Calu3 (cell line): ENCODE measurements around the gene H2AZ2. TPM values are rescaled to one million over a fixed set of nuclear protein-coding genes. Genes with fewer than 3 reads are reported as not detected.

Experiments used
- BruUV-seq: library from RNA; stranded (reverse); fragments of 400-500 nt; replicated peaks from 2 replicates; lab custom pipeline; 2021; lab: Mats Ljungman, UMichigan
- CTCF ChIA-PET: fragments of 300-600 bp; sonication (Branson Sonifier 250); formaldehyde crosslinking; loops from one replicate; lab custom pipeline; 2022; ENCODE audit warnings: antibody characterized with exemption; lab: Charles Lee
- DNase-seq: peaks from one replicate; pipeline ENCODE4 v3.0.0; 2022
- H3K27ac Mint-ChIP-seq: one replicate; pipeline ENCODE4 v1.8.0; 2022; ENCODE audit warnings: mixed read lengths; ENCODE audit not compliant: unreplicated experiment
- H3K27me3 Mint-ChIP-seq: one replicate; pipeline ENCODE4 v1.8.0; 2022; ENCODE audit warnings: mixed read lengths; ENCODE audit not compliant: unreplicated experiment
- H3K36me3 Mint-ChIP-seq: one replicate; pipeline ENCODE4 v1.8.0; 2022; ENCODE audit warnings: mild to moderate bottlenecking, moderate library complexity, mixed read lengths; ENCODE audit not compliant: insufficient read depth, unreplicated experiment
- H3K4me1 Mint-ChIP-seq: one replicate; pipeline ENCODE4 v1.8.0; 2022; ENCODE audit warnings: mild to moderate bottlenecking, low read depth, mixed read lengths; ENCODE audit not compliant: unreplicated experiment
- H3K4me3 Mint-ChIP-seq: one replicate; pipeline ENCODE4 v1.8.0; 2022; ENCODE audit warnings: mild to moderate bottlenecking, low read depth, moderate library complexity, mixed read lengths; ENCODE audit not compliant: unreplicated experiment
- H3K9me3 Mint-ChIP-seq: one replicate; pipeline ENCODE4 v1.8.0; 2022; ENCODE audit warnings: low read depth, mixed read lengths; ENCODE audit not compliant: unreplicated experiment
- CTCF ChIP-seq: fragments of 200-600 bp; IDR thresholded peaks from one replicate; pipeline ENCODE4 v1.8.0; 2022; ENCODE audit warnings: antibody characterized with exemption; ENCODE audit not compliant: unreplicated experiment
- intact Hi-C: fragments of 100-400 bp; cut with micrococcal nuclease; formaldehyde crosslinking; loops from one replicate; pipeline ENCODE4 v1.10.0; 2022; ENCODE audit not compliant: unreplicated experiment
- total RNA-seq: library from RNA; stranded (reverse); gene quantifications from 2 replicates; pipeline ENCODE4 v1.2.3, GENCODE V29; 2022

H2AZ2 gene
- total RNA-seq, 1 experiment from 2014 or later = 371 TPM

- peak overlapping the region; percentile 89 for H3K4me3 Mint-ChIP-seq
- no peaks in the 10 kb centered on the region for H3K27me3 Mint-ChIP-seq
Observed at GRCh38 chr7:44882899-44883298, 35.0 kb upstream of the H2AZ2 start.

GRCh38 chr7:44881610-44882009 is 33.7 kb upstream of the H2AZ2 start:
- Mint-ChIP-seq H3K27me3 (no peaks in the 10 kb centered on the region), H3K36me3 (peaks cover 71% of the 10 kb centered on the region), H3K9me3 (no peaks in the 10 kb centered on the region), H3K27ac (peak overlapping the region; percentile 68), H3K4me3 (peak overlapping the region; percentile 89), H3K4me1 (peaks cover 51% of the 10 kb centered on the region)
- intact Hi-C loops = no loop called here
- no TSS peak for BruUV-seq
- no peak for DNase-seq
- CTCF ChIA-PET = interaction anchor here (0.6 to 1.7 kb wide), 7 partner anchors 12 to 118 kb away, joined by 3 to 10 read pairs (median 5); partner anchors contain the start of gene CCM2
- TF ChIP-seq CTCF = no peak

More at GRCh38 chr7:44882899-44883298, 35.0 kb upstream of the H2AZ2 start:
- intact Hi-C loops = no loop called here
- Mint-ChIP-seq H3K4me1 (peaks cover 51% of the 10 kb centered on the region), H3K36me3 (peaks cover 71% of the 10 kb centered on the region), H3K9me3 (no peaks in the 10 kb centered on the region), H3K27ac (peak overlapping the region; percentile 25)
- CTCF ChIA-PET = no interaction called here
- TF ChIP-seq CTCF = no peak
- BruUV-seq = no TSS peak
- DNase-seq = no peak

GRCh38 chr7:44881066-44881600 is 33.2 kb upstream of the H2AZ2 start:
- Mint-ChIP-seq H3K4me3 (peak overlapping the region; percentile 89), H3K9me3 (no peaks in the 10 kb centered on the region), H3K27ac (peak overlapping the region; percentile 68), H3K36me3 (peaks cover 70% of the 10 kb centered on the region), H3K27me3 (no peaks in the 10 kb centered on the region), H3K4me1 (peaks cover 49% of the 10 kb centered on the region)
- CTCF ChIA-PET = interaction anchor here (0.6 to 1.7 kb wide), 6 partner anchors 12 to 124 kb away, joined by 3 to 10 read pairs (median 4); partner anchors contain the start of gene CCM2
- intact Hi-C loops = no loop called here
- no peak for DNase-seq
- no TSS peak for BruUV-seq
- no peak for TF ChIP-seq CTCF

- intact Hi-C loops = no loop called here
- Mint-ChIP-seq H3K4me3 (peak overlapping the region; percentile 89), H3K27me3 (no peaks in the 10 kb centered on the region), H3K9me3 (no peaks in the 10 kb centered on the region), H3K4me1 (peaks cover 42% of the 10 kb centered on the region), H3K36me3 (peaks cover 64% of the 10 kb centered on the region), H3K27ac (peak overlapping the region; percentile 68)
- BruUV-seq = no TSS peak
- TF ChIP-seq CTCF = no peak
- CTCF ChIA-PET = interaction anchor here (0.6 to 1.6 kb wide), 2 partner anchors 15 to 125 kb away, joined by 3 to 7 read pairs; no protein-coding TSS in a partner anchor
- no peak for DNase-seq
Observed at GRCh38 chr7:44880317-44881018, 32.6 kb upstream of the H2AZ2 start.
